HG03520 (cell line): ENCODE data around the gene BRF1.

ENCODE experiments used
- ATAC-seq: cut with Tn5 transposase; IDR thresholded peaks from one replicate; pipeline ENCODE4 v1.9.1; 2021; ENCODE audit warnings: mild to moderate bottlenecking, moderate library complexity; ENCODE audit not compliant: unreplicated experiment

The BRF1 gene

DNA sequence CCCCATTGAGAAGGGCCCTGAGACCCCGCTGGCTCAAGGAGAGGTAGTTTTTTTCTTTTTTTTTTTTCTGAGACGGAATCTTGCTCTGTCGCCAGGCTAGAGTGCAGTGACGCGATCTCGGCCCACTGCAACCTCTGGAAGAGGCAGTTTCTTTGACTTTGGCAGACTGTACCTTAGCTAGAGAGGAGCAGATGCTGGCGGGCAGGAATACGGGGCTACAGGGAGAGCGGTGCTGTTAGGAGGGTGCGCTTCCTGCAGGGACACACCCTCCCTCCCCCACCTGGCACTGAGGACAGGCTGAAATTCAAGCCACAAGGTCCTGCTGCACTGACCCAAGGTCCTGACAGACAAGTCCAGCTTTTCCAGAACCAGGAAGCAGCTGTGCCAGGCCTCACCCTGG lies 87.4 kb downstream of the BRF1 start:
- no peak for ATAC-seq

GRCh38 chr14:105212541-105213300 lies 88.1 kb downstream of the BRF1 start:
- ATAC-seq, result no peak

GRCh38 chr14:105211758-105212089 lies 89.1 kb downstream of the BRF1 start:
- ATAC-seq, result no peak

GRCh38 chr14:105211086-105211757 lies 89.6 kb downstream of the BRF1 start:
- no peak for ATAC-seq

GRCh38 chr14:105210266-105211025 lies 90.4 kb downstream of the BRF1 start:
- no peak for ATAC-seq

DNA sequence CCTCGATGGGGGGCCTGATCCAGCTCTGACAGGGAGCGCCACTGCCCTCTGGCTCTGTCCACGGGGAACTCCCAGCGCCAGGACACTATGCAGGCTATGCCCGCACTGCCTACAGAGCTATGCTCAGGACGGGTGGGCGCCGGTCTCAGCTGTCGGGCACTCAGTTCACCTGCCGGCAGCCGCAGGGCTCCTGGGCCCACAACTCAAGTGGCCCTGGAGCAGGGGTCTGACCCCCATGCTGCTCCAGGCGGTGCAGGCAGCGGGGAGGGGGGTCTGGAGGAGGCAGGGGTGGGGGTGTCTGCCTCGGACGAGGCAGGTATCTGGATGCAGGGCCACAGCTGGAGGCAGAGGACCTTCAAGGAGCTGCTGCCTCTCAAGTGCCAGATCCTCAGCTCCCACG lies 91.2 kb downstream of the BRF1 start:
- ATAC-seq, result no peak

DNA sequence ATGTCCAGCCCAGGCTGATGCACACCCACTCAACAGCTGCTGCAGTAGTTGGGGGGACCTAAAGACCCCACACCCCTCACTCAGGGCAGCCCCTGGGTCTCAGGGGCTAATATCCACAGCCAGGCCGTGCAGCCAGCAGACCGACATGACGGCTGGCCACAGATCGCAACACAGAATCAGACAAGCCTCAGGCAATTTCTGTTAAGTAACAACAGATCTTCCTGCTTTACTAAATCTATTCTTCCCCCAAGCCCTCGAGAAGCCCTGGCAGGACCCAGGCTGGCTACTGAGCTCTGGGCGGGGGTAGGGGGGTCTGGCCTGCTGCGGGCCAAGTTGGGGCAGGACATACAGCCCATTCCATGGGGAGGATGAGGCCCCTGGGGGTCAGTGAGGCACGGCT lies 91.7 kb downstream of the BRF1 start:
- ATAC-seq, result no peak

DNA sequence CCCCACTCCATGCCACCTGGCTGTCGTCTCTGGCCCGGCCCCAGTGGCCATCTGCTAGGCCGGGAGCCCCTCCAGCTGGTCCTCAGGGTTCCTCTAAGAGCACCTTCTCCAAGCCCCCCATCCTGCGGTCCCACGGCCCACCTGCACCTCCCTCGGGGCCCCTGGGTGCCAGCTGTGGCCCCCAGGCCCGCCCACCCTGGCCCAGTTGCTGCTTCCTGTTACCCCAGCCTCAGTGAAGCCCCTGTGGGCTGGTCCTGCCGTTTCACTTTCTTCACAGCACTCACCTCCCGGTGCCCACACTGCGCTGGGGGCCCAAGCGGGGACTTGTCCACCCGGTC lies 92.1 kb downstream of the BRF1 start:
- no peak for ATAC-seq

GRCh38 chr14:105207996-105208737 lies 92.6 kb downstream of the BRF1 start:
- no peak for ATAC-seq

DNA sequence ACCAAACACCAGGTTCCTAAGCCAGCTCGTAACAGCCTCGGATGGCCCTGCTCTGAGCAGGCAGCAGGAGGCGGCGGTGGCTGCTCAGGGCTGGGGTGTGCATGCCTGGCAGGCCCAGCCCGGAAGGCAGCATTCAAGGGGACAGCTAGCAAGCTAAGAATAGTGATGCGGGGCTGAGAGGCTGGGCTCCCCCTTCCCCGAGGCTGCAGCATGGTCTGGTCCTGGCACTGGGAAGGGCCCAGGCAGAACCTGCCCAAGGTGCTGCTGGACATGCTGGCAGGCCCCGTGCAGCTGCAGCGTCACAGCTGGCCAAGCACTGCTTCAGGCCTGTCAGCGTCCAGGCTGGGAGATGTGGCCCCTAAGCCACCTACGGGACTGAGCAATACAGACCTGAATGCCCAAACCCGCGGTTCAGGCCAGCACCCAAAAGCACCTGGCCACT lies 93.3 kb downstream of the BRF1 start:
- ATAC-seq, result no peak

DNA sequence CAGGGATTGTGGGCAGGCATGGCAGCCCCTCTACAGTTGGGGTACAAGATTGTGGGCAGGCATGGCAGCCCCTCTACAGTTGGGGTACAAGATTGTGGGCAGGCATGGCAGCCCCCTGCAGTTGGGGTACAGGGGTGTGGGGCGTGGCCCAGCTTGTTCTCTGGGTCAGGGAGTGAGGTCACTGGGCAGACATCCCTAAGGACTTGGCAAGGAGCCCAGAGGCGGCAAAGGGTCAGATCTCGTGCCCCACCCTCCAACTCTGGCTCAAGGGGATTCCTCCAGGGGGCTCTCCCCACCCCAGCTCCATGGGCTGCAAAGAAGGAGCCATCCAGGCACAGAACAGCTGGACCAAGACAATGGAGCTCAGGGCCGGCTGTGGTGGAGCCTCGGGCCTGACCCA lies 93.9 kb downstream of the BRF1 start:
- ATAC-seq, result no peak

- no peak for ATAC-seq
Observed at GRCh38 chr14:105205673-105206208, 95.1 kb downstream of the BRF1 start.

DNA sequence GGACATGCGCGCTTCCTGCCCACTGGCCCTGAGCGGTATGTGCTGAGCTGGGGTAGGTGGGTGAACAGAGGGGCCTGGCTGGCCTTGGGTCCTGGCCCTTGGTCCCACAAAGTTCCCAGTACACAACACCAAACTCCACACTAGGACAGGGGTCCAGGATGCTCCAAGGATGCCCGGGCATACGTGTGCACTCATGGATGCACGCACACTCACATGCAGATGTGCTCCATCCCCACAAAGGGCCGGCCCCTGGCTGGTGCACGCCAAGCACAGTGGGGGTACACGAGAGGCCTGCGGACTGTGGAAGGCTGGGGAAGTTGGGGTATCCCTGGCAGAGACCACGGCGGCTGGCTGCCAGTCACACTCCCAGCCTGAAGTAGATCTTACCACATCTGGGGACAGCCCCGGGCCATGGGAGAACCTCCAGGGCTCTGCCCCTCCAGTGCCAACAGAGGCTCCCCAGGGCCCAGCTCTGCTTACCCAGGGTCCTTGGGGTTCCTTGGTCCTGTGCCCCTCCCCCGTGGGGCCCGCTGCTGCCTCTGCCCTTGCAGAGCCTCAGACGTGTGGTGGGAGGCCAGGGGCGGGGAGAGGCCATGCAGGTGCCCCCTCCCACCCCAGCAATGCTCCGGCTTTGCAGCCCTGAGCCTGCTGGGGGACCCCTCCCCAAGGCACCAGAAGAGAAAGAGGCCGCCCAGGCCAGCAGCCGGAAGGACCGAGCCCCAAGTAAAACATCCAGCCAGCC lies 95.7 kb downstream of the BRF1 start:
- no peak for ATAC-seq

GRCh38 chr14:105204206-105204930 lies 96.4 kb downstream of the BRF1 start:
- no peak for ATAC-seq

GRCh38 chr14:105203701-105204100 lies 97.1 kb downstream of the BRF1 start:
- no peak for ATAC-seq

- ATAC-seq, result no peak
Observed at GRCh38 chr14:105203057-105203531, 97.7 kb downstream of the BRF1 start.

DNA sequence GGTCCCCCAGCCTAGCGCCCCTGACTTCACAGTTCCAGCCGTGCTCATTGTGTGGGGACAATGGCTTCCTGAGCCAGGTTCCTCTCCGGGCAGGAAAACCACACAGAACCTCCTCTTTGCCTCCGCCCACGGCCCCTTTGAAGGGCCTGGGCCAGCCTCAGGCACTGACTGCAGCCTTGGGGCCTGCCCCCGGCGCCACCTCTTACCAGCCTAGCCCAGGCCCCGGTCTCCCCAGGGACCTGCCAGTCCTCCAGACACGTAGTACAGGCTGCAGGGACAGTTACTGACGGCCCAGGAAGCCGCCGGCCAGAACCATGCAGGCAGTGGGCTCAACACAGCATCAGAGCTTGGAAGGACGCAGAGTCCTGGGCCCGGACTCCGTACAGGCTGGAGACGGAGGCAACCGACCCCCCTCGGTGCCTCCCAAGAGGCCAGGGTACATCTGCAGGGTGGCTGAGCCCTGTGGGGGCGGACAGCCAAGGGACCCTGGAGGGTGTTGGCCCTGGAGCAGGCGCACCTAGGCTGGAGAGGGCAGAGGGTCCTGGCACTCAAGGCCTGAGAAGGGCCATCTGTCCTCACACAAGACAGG lies 98.8 kb downstream of the BRF1 start:
- no peak for ATAC-seq

DNA sequence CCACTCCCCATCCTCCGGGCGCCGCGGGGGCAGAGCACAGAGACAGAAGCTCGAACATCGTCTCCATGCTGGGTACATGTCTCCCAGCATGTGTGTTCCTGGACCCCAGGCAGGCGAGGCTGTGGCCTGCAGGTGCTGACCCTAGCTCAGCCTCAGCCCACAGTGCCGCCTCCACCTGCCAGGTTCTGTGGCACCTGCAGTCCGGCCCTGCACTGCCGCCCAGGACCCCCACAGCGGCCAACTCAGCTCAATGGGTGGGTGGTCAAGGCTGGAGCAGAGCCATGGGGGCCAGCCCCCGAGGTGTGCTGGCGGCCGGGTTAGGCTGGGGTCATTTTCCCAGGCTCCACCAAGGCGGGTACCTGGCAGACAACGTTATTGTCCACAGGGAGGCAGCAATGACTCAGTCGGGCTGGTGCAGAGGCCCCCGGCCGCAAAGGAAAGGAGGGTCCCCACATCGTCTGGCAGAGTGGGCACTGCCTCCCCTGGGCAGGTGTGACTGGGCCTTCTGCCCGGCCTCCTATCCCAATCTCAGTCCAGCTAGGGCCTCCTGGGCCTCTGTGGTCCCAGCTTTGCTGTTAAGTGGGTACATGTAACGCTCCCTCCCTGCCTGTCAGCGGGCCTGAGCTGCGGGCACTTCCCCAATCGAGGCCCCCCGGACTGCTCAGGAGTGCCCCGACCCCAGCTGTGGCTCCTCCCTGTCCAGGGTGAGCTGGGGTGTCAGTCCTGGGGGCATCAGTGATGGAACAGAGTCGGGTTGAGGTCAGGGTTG lies 99.5 kb downstream of the BRF1 start:
- ATAC-seq, result no peak
